A172 (cell line): ENCODE measurements around the gene LRFN4. TPM values are rescaled to one million over a fixed set of nuclear protein-coding genes. Genes with fewer than 3 reads are reported as not detected.
"Not testable (repeated sequence)": the region's sequence is repeated elsewhere in the genome, so short reads cannot be mapped to it uniquely, and the experiment has no call there.

Experiments used
- DNase-seq: peaks from one replicate; pipeline ENCODE4 v3.0.0-alpha.2; 2015; ENCODE audit warnings: low spot score
- total RNA-seq: library from RNA; depleted of rRNA; stranded (reverse); fragments of >200 nt; shearing (Covaris generic); gene quantifications from 2 replicates; pipeline ENCODE4 v1.2.3, GENCODE V29; 2014; rRNA removed

The LRFN4 gene
- 54.7 and 63.3 TPM in 2 replicates for total RNA-seq

DNA sequence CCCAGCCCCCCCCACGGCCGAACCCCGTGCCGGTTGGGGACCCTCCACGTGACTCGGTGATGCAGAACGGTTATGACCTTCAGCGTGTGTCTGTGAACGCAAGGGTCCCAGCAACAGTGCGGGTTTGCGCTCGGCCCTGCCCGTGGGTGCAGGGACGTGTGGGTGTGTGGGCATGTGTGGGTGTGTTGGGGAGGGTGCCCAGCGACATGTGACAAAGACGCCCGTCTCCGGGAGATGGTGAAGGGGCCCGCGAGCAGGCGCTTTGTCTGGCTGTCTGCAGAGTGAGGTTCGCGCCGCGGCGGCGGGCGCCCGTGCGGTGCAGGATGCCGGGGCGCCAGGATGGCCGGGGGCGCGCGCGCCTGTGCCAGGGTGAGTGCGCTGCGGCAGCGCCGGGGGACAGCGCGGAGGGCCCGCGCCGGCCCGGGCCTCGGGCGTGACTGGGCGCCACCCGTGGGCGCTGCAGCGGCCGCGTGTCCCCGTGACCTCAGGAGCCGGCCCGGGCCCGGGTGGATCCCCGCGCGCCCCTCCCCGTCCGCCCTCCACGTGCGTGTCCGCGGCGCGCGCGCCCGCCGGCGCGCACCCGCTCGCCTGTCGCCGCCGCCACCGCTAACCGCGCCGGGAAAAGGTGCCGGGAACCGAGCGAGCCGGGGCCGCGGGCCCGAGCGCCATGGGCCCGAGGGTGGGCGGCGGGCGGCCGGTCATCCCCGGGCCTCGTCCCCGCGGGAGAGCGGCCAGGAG is at the start of gene LRFN4:
Gene LRFN4, plus strand, starts transcription at position 569 of the 738 bp plus-strand sequence. CDS start 681 bp downstream, outside the sequence.
- no peak for DNase-seq

- DNase-seq = no peak
Measured at GRCh38 chr11:66809592-66809991, 47.3 kb upstream of the LRFN4 start.

DNA sequence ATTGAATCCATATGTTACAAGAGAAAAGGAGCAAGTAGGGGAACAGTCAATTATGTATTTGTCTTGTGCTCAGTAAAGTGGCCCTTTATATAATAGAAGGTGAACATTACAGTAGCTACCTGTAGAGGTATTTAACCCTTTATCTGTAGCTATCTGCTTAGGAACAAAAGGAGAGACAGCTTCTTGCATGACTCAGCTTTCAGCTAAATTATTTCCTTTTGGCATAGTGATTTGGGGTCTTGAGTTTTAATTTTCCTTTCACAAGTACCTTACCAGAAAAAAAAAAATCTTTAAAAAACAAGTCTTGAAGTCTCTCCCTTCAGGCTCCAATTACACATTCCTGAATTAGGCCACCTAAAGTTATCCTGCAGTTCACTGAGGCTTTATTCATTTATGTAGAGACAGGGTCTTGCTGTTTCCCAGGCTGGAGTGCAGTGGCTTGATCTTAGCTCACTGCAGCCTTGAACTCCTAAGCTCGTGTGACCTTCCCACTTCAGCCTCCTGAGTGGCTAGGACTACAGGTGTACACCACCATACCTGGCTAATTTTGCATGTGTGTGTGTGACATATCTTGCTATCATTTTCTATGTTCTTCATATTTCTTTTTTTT is 46.2 kb upstream of the LRFN4 start:
- DNase-seq = no peak

GRCh38 chr11:66814678-66815077 is 42.2 kb upstream of the LRFN4 start:
- no peak for DNase-seq

DNA sequence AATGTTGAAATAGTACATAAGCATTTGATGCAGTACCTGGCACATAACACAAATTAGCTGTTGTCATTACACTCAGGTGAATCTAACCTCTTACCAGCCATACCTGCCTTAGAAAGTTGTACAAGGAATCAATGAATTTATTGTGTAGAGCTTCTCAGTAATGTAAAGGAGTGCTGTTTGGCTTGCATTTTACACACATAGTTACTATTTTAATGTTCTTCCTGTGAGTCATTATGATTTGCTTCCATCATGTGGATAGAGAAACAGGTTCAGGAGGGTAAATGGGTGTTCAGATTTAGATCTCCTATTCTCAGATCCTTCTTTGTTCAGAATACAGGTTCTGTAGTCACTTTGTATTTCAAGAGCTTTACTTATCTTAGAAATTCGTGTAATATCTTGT is 41.2 kb upstream of the LRFN4 start:
- DNase-seq = peak; percentile 5

GRCh38 chr11:66818231-66818955 is 38.5 kb upstream of the LRFN4 start:
- no peak for DNase-seq

DNA sequence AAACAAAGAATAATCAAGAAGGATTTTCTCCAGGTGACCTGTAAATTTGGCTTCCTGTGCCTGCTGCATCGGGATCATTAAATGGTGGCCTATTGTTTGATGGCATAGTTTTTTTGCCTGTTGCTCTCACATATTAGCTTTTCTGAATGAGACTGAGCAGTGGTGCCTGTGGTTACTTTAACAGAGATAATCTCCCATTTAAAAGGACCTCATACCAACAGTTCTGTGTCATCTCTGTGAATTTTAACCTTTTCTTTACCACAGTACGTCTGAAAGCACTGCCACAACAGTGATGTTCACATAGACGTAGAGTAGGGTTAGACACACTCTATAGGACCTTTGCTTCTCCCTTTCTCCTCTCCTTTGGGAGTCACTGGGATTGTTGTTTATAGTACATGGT is 36.5 kb upstream of the LRFN4 start:
- no peak for DNase-seq

- no peak for DNase-seq
Measured at GRCh38 chr11:66820901-66821300, 36.0 kb upstream of the LRFN4 start.

GRCh38 chr11:66823700-66824099 is 33.2 kb upstream of the LRFN4 start:
- DNase-seq = no peak

GRCh38 chr11:66824573-66824972 is 32.3 kb upstream of the LRFN4 start:
- not testable (repeated sequence) for DNase-seq

DNA sequence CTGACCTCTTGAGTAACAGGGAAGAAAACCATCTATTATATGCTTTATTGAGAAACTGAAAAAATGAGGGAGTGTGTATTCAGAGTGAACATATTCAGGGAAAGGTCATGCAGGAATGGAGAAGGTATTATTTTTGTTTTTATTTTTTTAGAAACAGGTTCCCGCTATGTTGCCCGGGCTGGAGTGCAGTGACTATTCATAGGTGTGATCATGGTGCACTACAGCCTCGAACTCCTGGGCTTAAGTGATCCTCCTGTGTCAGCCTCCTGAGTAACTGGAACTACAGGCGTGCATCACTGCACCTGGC is 22.4 kb upstream of the LRFN4 start:
- no peak for DNase-seq

GRCh38 chr11:66834943-66835342 is 21.9 kb upstream of the LRFN4 start:
- DNase-seq = no peak

DNA sequence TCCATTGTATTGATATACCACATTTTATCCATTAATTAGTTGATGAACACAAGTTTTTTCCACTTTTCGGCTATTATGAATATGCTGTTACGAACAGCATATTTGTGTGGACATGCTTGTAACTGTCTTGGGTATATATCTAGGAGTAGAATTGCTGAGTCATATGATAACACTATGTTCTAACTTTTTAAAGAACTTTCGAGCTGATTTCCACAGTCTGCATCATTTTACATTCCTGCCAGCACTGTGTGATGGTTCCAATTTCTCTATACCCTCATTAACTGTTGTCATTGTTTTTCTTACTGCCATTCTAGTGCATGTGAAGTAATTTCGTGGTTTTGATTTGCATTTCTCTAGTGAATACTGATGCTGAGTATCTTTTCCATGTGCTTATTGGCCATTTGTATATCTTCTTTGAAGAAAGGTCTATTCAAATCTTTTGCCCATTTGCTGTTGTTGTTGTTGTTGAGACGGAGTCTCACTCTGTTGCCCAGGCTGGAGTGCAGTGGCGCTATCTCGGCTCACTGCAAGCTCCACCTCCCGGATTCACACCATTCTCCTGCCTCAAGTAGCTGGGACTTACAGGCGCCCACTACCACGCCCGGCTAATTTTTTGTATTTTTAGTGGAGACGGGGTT is 21.0 kb upstream of the LRFN4 start:
- no peak for DNase-seq

GRCh38 chr11:66840317-66841091 is 16.4 kb upstream of the LRFN4 start:
- DNase-seq = no peak

- no peak for DNase-seq
Measured at GRCh38 chr11:66841861-66842260, 15.0 kb upstream of the LRFN4 start.

DNA sequence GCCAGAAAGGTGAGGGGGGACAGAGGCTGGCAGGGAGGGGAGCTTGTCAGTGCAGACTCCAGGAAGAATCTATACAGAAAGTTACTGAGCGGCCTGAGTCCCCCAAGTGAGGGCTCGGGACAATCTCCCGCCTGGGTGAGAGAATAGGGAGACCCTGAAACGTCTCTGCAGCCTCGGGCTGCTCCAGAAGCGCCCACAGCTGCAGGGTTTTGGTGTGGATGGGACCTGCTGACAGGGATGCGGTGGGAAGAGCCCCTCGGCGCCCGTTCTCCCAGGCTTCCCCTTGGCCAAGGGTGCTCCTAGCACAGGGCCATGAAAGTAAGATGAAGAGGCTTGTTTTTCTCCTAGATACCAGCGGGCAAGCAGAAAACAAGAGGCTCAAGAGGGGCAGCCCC is 14.4 kb upstream of the LRFN4 start:
- no peak for DNase-seq

GRCh38 chr11:66842896-66843775 is 13.7 kb upstream of the LRFN4 start, which contains the start of gene RCE1:
Gene RCE1 (plus strand): TSS chr11:66843441. CDS start chr11:66843456, 15 bp downstream.
- peak; percentile 70 for DNase-seq

DNA sequence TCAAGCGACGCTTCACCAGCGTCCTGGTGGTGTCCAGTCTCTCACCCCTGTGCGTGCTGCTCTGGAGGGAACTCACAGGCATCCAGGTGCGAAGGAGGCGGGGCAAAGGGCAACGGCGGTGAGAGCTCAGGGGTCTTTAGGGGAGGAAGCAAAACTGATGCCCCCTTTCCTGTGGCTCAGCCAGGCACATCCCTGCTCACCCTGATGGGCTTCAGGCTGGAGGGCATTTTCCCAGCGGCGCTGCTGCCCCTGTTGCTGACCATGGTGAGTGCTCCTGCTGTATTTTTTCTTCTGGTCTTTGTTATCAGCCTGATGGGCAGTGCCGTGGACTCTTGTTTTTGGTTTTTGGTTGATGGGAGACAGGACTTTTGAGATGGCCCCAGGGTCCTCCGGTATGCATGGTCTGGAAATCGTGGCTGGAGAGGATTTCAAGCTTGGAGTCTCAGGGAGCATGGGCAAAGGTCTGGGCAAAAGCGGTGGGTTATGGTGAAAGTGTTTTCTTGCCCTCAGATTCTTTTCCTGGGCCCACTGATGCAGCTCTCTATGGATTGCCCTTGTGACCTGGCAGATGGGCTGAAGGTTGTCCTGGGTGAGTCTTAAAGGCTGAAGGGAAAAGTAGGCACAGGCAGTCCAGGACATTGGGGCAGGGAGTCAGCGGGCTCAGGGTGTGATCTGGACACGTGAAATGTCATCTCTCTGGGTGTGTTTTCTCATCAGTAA is 12.9 kb upstream of the LRFN4 start:
- DNase-seq = no peak

DNA sequence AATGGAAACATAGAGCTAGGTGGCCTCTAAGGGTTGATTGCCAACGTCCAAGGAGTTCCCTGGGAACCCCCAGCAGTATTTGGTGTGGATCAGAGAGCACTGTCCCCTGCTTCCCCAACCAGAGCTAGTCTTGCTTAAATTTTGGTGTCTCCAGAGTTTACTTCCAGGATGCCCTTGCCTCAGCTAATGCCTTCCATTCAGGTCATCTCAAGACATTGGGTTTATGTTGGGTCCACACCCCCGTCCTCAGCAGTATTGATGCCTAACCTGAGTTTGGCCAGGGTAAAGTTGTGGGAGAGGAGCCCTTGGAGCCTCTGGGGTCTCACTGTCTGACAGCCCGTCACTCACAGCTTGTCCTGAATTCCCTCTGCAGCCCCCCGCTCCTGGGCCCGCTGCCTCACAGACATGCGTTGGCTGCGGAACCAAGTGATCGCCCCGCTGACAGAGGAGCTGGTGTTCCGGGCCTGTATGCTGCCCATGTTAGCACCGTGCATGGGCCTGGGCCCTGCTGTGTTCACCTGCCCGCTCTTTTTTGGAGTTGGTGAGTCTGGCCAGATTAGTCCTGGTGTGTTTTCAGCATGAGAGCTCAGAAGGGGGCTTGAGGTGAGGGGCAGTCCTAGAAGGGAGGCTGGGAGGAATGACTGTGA is 12.2 kb upstream of the LRFN4 start:
- DNase-seq = no peak
